Amygdala (tissue), 56 donors: Measurements from ENCODE around the gene AFAP1.
A peak's percentile ranks its signal among the peaks of the same experiment; 100 is the strongest.

Experiments used
- DNase-seq, 56 donors: peaks; one replicate each; lab custom pipeline; 2025; lab: John Stamatoyannopoulos, UW

The AFAP1 gene

DNA sequence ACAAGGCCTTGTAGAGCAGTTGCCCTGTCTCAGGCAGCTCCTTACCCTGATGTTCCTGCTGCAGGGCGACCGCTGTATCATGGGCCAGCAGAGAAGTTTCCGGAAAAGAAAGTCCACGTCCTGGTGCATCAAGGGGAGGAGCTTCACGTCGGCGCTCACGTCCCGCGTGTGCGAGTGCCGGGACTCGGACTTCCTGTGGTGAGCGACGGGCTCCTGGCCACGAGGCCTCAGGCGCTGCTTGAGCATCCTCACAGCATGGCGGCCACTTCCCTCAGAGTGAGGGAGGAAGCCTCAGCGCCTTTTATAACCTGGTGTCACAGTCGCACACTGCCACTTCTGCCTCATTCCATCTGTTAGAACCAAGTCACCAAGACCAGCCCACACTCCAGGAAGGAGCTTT lies 225.5 kb downstream of the AFAP1 start:
- no peak for DNase-seq

DNA sequence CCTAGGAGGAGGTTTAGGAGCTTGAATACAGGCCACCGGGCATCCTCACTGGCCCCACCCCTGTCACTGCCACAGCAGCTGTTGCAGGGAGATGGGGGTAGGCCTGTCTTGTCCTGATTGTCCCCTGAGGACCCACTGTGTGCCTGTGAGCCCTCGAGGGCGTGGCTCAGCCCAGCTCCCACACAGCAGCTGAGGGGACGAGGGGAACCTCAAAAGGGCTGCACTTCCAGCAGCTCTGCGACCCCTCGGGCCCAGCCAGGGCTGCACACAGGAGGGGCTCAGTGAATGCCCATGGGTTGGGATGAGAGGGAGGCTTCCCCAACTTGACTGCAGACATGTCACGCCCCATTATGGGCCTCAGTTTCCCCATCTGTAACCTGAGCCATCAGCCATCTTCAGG lies 225.9 kb downstream of the AFAP1 start:
- DNase-seq: no peak

DNA sequence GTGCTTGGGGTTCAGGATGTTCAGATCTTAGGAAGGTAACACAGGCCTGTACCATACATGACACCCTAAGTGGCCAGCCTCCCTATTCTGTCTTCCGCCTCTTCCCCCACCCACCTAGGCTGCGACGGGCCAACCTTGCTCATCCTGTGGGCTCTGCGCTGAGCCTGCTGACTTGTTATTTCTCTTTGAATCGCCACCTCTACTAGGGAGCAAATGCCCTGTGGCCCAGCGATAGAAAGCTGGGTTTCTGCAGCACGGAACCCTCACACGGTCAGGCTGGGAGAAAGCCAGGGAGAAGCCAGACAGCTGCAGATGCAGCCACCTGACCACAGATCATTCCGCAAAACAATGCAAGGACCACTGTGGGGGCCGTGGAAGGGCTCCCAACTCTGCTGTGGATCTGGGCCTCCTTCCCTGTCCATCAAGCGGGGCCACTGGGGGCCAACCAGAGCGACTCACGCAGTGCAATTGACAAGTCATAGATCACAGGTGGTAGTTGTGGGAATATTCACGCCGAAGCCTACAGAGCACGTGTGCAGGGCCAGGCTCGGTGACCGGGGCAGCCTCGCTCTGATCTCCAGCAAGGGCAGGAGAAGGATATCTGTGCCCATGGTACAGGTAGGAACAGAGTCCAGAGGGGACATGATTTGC lies 227.5 kb downstream of the AFAP1 start:
- no peak for DNase-seq

DNA sequence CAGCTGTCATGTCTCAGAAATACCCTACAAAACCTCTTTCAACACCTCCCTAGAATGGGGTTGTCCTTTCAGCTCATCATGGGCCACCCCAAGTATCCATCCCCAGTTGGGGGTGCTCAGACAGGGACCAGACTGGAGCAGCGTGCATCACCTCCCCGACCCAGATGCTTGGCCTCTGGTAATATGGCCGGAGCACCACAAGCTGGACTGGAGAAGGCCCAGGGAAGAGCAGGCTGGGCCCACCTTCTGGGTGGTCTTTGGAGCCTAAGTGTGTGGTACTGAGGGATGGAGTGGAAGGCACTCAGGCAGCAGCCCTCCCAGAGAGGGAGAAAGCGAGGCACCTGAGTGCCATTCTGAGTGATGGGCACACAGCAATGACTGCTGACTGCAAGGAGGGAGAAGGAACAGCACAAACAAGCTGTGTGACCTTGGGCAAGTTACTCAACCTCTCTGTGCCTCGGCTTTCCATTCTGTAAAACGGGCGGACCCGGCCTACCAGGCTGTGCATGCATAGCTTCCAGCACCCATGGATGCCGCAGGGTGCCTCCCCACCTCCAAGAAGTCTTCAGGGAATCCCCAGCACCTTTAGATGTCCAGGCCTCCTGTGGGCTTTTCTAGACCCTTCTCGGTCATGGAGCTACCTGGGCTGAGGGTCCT lies 228.2 kb downstream of the AFAP1 start:
- DNase-seq: no peak

DNA sequence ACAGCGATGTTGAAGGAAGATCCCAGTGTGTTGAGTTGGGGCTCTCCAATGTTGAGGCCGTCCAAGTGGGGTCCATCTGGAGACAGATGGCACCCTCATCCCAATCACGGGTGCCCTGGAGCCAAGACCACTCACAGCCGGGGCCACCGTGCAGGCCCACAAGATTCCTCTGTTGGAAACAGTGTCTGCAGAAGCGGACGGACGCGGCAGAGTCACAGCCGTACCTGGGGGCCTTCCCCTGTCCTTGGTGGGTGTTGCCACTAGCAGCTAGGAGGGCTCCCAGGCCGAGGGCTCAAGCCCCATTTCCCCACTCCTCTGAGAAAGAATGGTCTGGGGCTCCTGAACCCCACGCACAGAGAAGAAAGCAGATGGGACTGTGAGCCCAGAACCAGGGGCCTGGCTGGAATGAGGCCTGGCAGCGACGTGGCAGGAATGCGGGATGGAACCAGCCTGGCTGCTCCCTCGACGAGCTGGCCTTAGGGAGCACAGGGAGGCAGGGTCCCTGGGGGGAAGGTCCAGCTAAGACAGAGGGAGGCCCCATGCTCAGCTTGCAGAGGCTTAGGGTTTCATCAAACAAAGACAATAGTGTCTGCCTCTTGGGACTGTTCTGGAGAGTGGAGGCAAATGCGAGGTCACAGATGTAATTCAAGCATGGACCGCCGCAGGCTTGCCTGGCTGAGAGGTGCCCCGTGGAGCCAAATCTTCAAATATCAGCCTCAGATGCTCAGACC lies 228.9 kb downstream of the AFAP1 start:
- DNase-seq: peak in 6 of 56 donors; percentile 8 to 30 (median 18)

DNA sequence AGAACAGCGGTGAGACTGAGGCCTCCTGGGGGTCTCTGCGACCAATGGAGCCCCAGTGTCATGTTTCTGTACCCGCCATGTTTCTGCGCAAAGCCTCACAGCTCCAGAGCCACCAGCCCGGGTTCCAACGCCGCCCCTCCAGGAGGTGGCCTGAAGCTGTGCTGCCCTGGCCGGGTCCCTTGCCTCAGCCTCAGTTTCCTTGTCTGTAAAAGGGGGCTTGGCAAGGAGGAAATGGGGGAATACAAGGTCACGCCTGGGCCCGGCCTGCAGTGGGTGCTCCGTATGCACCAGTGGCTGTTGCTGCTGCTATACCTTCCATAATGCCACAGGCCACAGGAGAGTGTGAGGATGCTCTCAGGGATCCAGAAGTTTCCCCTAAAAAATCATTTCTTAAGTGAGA lies 229.5 kb downstream of the AFAP1 start:
- DNase-seq: no peak

DNA sequence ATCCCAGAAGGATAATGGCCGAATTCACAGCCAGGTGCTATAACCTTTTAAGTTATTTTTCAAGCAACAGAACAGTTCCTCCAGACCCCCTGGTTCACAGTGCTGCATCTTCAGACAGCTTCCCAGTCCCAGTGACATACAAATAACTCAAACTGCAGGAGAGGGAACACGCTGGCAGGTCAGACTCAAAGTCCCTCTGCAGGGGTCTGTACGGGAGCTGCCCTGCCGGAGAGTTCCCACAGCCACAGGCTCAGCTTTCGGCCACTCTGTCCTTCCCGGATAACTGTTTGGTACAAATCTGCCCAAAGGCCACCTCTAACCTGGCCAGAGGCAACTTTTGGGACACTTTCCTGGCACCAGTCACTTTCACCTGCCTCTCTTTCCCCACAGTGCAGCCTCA lies 230.2 kb downstream of the AFAP1 start:
- no peak for DNase-seq

DNA sequence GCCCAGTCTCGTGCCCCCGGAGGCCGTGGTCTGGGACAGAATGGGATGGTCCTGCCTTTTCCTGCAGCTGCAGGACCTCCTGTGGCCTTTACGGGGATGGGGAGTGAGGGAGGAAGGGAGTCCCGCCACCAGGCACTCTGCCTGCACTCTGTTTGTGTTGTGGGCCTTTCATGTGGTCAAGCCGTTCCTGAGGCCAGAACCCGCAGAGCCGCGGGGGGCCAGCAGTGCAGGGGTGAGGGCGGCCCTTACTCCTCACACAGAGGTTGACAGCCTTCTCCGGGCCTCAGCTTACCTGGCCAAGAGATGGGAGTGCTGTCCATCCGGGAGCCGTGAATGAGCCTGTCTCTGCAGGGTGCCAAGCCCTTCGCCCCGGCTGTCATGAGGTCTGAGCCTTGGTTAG lies 230.7 kb downstream of the AFAP1 start:
- DNase-seq: no peak
